HG03025 (cell line): ENCODE results near the gene CDHR1.

ENCODE experiments used
- ATAC-seq: cut with Tn5 transposase; IDR thresholded peaks from one replicate; pipeline ENCODE4 v1.9.1; 2021; ENCODE audit warnings: mild to moderate bottlenecking, moderate library complexity; ENCODE audit not compliant: unreplicated experiment, low FRiP score

The CDHR1 gene

GRCh38 chr10:84224411-84225028, 30.2 kb downstream of the CDHR1 start:
- no peak for ATAC-seq

GRCh38 chr10:84225427-84226173, 31.3 kb downstream of the CDHR1 start, which contains the start of gene LRIT2:
LRIT2 (minus strand) TSS chr10:84225544; CDS start chr10:84225520, 24 bp downstream.
- ATAC-seq: no peak

- ATAC-seq: no peak
These were observed 32.3 kb downstream of the CDHR1 start for GRCh38 chr10:84226616-84227015.

GRCh38 chr10:84227810-84228209, 33.5 kb downstream of the CDHR1 start:
- ATAC-seq: no peak

GRCh38 chr10:84230359-84230758, 36.0 kb downstream of the CDHR1 start:
- no peak for ATAC-seq

GRCh38 chr10:84232376-84232775, 38.0 kb downstream of the CDHR1 start:
- ATAC-seq: no peak

- no peak for ATAC-seq
These were observed 39.6 kb downstream of the CDHR1 start for GRCh38 chr10:84233940-84234339.

GRCh38 chr10:84234479-84234878, 40.1 kb downstream of the CDHR1 start:
- no peak for ATAC-seq

- ATAC-seq: no peak
These were observed 40.8 kb downstream of the CDHR1 start for GRCh38 chr10:84235096-84235495.

- ATAC-seq: no peak
These were observed 42.5 kb downstream of the CDHR1 start for GRCh38 chr10:84236807-84237198.

GRCh38 chr10:84237199-84238051, 43.1 kb downstream of the CDHR1 start:
- no peak for ATAC-seq

- no peak for ATAC-seq
These were observed 44.6 kb downstream of the CDHR1 start for GRCh38 chr10:84238909-84239308.

- ATAC-seq: no peak
These were observed 47.0 kb downstream of the CDHR1 start, which contains the start of gene LRIT1 for GRCh38 chr10:84241185-84241790. LRIT1 (minus strand) TSS chr10:84241546; CDS start chr10:84241439, 107 bp downstream.

GRCh38 chr10:84243759-84244158, 49.4 kb downstream of the CDHR1 start:
- ATAC-seq: no peak

- ATAC-seq: no peak
These were observed 50.4 kb downstream of the CDHR1 start, which contains the start of gene RGR for GRCh38 chr10:84244651-84245270. RGR (plus strand) TSS chr10:84245053; CDS start chr10:84245091, 38 bp downstream.

- ATAC-seq: no peak
These were observed 53.2 kb downstream of the CDHR1 start for GRCh38 chr10:84247496-84247895.

- ATAC-seq: no peak
These were observed 54.5 kb downstream of the CDHR1 start for GRCh38 chr10:84248794-84249193.

GRCh38 chr10:84254552-84255478, 60.5 kb downstream of the CDHR1 start:
- ATAC-seq: no peak
